ENCODE measurements around the gene RNF207.

RNF207 gene

DNA sequence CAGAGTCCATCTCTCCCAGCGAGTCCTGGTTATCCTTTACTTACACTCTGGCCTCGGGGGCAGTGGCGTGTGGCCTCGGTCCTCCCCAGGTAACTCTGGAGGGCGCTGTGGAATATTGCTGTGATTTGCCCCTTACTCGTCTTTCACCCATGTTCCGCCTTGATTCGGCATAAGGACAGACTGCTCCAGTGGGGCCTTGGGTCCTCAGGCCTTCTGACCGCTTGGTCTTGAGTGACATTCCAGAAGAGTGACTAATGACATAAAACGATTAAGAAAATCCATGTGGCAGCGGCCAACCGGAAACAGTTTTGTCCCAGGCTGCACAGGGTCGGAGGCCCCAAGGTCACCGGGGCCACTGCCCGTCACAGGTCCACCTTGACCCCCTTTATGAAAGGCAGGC lies 18.8 kb downstream of the RNF207 start:
- DNase-seq (ENCODE audit: extremely low read depth in 1 of 2, low read depth in 1 of 2) = no peak

DNA sequence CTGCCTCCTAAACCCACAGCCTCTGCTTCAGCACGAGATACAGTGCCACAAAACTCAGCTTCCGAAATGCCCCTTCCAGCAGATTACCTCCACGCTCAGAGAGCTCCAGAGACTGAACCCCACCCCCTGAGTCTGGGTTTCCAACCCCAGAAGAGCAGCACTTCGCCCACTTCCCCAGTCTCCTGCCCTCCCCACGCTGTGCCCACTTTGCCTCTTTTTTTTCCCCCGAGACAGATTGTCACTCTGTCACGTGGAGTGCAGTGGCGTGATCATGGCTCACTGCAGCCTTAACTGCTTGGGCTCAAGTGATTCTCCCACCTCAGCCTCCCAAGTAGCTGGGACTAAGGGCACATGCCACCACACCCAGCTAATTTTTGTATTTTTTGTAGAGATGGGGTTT lies 19.7 kb downstream of the RNF207 start:
- DNase-seq (ENCODE audit: extremely low read depth in 1 of 2, low read depth in 1 of 2) = no peak

DNA sequence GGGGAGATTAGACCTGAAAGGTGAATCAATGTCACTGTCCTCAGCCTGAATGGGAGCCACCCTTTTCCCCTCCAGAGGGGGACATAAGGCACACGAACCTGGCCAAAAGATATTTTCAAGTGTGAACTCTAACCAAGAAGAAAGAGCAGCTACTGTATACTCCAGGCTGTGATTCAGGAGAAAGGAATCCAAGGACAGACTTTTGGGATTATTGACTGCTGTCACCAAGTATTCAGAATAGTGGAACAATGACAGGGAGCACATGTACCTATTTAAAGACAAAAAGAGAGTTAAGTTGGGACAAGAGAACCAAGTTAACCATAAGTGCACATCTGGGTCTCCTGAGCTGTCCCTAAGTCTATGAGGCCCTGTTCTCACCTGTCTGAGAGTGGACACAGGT lies 27.5 kb downstream of the RNF207 start:
- DNase-seq (ENCODE audit: extremely low read depth in 1 of 2, low read depth in 1 of 2) = no peak

DNA sequence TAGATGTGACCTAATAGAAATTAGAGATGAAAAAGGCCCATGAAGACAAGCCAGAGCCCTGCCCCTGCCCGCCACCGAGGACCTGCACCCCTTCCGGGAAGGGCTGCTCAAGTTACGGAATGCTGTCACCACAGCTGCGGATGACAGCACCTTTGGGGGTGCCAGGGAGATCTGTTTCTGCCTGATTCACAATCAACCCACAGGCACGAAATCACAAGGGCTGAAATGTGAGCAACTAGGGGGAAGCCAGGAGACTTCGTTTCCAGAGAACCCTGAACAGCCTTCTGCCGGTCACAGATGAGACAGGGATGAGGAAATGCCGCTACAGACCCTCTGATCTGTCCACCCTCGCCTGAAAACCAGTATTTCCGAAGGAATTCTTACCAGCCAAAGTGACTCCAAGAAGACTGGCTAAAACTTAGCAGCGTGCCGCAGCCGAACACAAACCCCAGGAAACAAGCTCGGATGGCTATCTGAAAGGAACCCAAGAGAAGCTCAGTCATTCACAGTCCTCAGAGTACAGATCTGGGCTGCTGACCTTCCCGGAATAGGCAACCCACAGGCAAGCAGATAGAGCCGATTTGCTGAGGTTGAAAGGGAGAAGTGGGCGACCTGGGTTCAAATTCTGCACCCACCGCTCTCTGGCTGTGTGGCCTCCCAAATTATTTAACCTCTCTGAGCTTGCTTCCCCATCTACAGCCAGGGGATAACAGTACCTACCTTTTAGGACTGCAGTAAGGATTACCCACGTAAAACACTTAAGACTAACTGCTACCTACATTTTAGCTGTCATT lies 28.8 kb downstream of the RNF207 start:
- no peak for DNase-seq (ENCODE audit: extremely low read depth in 1 of 2, low read depth in 1 of 2)

DNA sequence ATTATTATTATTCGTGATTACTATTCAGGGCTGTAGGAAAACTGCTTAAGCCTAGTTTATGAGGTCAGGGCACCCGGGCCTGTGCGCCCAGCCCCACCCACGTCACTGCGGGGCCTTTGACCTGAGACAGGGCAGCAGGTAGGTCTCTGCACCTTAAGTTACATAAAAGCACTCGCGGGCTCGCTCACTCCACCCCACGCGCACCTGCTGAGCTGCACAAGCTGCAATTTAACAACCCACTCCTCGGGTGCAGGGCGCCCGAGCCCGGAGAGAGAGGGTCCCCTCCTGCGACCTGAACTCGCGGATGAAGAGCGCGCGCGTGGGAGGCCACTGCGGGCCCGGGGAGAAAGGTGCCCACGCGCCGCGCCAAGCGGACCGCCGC lies 29.4 kb downstream of the RNF207 start:
- no peak for DNase-seq (ENCODE audit: extremely low read depth in 1 of 2, low read depth in 1 of 2)

DNA sequence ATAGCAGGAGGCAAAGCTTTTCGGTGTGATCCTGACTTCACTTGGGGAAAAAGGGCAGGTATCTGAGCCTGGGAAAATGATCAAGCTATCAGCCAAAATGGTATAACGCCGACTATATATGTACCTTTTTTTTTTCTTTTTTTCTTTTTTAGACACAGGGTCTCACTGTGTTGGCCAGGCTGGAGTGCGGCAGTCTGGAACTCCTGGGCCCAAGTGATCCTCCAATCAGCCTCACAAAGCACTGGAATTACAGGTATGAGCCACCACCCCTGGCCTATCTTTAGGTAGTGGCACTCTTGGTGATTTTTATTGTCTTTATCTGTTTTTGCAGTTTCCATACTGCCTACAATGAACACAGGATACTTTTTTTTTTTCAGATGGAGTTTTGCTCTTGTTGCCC lies 31.2 kb downstream of the RNF207 start:
- DNase-seq (ENCODE audit: extremely low read depth in 1 of 2, low read depth in 1 of 2) = no peak

DNA sequence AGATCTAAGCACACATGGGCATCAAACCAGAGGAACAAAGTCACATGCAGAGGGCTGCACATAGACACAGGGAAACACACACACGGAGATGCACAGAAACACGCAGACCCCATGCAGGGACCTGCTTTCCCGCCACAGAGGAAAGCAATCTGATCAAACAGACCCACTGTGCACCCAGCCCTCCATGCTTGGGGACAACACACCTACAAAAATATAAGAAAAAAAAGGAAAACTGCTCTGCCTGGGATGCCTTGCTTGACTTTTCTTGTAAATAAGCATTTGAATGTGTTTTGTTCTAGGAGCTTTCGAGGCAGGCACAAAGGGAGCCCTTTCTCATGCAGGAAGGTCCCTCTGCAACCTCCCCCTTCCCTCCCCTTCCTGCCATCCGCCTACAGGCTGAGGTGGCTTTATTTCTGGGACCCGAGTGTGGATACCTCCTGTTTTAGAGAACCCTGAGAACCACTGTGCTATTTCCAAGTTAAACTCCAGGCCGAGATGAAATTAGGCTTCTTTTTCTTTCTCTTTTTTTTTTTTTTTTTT lies 33.4 kb downstream of the RNF207 start:
- DNase-seq (ENCODE audit: extremely low read depth in 1 of 2, low read depth in 1 of 2) = no peak

DNA sequence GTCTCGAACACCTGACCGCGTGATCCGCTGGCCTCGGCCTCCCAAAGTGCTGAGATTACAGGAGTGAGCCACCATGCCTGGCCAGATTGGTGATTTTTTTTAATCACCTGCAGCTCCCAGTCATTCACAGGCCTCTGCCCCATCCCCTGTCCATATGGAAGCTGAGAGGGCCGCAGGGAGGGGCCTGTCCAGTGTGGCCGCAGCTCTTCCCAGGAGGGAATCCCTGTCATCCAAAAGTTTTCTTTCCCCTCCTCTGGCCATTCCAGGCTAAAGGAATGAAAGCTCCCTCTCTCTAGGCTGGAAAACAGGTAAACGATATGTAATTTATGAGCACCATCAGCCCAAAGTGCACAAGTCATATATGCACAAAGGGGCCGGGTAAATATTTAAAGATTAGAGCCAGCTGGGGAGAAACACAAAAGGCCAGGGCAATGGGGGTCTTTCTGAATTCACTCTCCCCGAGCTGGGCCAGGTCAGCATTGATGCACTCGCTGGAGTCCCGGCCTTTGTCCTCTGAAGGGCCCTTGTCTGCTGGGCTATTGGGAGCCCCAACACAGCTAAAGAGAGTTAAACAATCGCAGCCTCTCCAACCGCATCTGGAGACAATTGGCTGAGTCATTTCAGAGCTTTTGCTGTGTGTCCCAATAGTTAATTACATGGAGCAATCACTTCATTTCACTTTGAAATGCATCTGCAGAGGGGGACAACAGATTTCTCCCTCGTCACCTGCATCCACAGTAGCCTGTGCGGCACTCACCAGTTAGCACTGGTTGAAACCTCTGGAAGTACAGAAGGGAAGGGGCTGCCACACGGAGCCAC lies 34.2 kb downstream of the RNF207 start:
- no peak for DNase-seq (ENCODE audit: extremely low read depth in 1 of 2, low read depth in 1 of 2)

DNA sequence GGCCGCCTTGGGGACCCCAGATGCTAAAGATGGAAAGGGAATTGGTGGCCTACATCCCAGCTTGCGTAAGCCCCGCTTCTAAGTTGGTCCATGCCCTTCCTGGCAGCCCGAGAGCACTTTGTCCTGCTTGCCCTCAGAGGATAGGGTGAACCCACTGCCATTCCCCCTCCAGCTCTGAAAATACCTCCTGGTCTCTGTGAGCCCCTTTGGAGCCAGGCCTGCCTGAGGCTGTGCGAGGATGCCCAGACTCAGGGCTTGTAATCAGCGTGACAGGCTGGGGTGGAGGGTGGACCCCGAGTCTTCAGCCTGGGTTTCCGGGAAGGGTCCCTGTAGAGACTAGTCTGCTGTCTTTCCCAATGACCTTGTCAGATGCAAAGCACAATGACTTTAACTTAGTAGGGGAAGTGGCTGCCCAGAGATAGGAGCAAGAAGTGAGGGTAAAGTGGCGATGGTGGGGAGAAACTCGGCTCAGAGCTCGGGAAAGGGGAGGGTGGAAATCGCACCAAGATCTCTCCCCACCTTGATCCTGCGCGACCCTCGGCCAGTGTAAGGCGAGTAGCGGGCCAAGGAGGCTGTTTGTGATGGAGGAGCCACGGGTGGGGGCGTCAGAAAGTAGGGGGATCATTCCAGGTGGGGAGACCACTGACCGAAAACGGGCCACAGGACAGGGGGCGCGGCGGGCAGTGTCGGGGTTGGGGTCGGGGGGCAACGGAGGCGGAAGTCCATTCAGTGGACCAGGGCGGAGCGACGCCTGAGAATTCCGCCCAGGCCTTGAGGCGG lies 35.4 kb downstream of the RNF207 start:
- no peak for DNase-seq (ENCODE audit: extremely low read depth in 1 of 2, low read depth in 1 of 2)

DNA sequence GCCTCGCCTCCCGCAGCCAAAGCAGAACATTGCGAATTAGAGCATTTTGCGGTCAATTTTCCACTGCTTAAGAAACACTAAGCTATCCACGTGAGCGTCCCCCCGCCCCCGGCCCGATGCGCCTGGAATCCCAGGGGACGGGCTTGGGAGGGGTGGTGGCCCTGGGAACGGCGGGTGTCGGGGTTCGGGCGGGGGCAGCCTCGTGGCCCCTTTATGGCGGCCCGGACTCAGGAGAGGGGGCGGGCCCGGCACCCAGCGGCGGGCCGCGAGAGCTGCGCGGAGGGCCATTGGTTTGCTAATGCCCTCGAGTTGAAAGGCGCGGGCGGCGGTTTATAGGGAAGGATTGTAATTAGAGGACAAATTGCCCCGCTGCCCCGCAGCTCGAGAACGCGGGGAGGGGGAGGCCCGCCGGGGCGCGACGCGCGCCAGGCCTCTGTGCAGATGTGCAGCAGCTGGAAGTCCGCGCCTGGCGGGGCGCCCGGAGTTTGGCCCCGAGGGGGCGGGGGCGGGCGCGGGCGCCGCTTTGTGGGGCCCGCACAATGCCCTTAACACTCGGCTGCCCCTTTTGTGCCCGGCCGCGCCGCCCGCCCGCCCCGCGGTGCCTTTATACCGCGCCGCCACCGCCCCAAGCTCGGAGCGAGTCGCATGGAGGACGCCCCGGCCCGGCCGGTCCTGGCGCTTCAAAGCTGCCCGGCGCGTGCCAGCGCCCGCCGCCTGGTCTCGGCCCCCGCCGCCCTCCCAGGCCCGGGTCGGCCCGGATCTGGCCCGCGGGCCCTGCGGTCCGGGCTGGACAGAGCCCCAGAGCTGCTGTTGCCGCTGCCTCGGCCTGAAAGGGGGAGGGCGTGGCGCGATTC lies 36.2 kb downstream of the RNF207 start:
- no peak for DNase-seq (ENCODE audit: extremely low read depth in 1 of 2, low read depth in 1 of 2)

DNA sequence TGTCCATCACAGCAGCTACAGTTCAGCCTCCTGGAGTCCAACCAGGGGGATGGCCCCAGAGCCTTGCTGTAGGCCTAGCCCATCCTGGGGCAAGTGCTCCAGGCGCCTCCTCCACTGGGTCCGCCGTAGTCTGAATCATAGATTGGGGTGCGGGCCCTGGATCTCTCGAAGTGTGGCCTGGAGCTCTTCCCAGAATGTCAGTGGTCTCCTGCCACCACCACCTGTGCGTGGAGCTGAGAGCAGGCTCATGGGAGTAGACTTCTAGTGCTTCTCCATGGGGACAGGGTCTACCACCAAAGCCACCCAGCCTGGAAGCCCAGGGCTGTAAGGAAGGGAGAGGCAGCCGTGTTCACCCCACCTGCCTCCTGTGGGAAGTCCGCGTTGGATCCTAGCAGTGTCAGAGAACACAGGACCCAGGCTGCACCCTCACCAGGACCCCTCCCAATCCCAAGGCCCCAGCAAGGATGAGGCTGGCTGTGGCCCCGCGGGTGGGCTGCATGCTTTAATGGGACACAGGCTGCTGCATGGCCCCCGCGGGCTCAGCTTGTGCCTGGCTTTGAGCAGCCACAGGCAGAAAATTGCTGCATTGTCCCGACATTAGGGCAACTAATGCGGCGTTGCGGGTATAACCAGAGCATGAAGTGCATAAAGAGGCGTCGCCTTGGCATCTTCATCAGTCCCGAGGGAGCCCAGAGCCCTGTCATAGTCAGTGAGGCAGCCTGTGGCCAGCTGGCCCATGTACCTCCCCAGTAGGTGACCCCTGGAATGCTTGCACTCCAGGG lies 37.3 kb downstream of the RNF207 start:
- no peak for DNase-seq (ENCODE audit: extremely low read depth in 1 of 2, low read depth in 1 of 2)

DNA sequence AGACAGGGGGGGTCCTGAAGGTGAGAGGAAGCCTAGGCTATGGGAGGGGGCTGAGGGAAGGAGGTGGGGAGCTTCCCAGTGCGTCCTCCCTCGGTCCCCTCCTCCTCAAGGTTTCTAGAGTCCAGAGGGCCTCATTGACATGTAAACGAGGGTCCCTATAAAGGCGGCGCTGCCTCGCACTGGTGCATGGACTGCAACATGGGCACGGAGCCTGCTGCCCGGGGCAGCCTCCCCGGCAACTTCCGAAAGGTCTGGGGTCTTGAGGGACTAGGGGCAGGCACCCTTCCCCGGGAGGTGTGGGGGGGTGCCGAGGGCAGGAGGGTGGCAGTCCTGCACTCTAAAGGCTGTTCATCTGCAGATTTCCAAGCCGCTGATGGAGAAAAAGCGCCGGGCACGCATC lies 38.1 kb downstream of the RNF207 start, which contains the start of gene HES3:
Gene HES3, plus strand, starts transcription at position 187 of the 400 bp plus-strand sequence. Its CDS starts 187 bp downstream, at position 374.
- no peak for DNase-seq (ENCODE audit: extremely low read depth in 1 of 2, low read depth in 1 of 2)

DNA sequence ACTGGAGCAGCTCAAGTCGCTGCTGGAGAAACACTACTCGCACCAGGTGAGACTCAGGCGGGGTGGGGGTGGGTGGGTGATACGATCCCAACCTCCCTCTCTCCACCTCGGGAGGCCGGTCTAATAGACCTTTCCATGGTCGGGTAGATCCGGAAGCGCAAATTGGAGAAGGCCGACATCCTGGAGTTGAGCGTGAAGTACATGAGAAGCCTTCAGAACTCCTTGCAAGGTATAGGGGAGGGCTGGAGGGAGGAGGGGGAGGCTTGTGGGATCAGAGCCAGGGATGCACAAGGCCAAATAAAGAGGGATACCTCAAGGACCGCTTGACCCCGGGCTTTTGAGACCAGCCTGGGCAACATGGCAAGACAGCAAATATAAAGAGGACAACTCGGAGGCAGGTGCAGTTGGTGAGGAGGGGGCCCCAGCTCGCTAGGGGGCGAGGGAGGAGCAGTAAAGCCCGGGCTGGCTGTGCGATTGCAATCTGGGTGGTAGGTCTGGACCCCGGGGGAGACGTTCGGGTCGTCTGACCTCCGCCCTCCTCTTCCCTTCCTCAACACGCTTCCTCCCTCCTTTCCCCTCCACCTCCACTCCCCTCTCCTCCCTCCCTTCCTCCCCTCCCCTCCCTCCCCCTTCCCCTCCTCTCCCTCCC lies 38.6 kb downstream of the RNF207 start:
- no peak for DNase-seq (ENCODE audit: extremely low read depth in 1 of 2, low read depth in 1 of 2)

DNA sequence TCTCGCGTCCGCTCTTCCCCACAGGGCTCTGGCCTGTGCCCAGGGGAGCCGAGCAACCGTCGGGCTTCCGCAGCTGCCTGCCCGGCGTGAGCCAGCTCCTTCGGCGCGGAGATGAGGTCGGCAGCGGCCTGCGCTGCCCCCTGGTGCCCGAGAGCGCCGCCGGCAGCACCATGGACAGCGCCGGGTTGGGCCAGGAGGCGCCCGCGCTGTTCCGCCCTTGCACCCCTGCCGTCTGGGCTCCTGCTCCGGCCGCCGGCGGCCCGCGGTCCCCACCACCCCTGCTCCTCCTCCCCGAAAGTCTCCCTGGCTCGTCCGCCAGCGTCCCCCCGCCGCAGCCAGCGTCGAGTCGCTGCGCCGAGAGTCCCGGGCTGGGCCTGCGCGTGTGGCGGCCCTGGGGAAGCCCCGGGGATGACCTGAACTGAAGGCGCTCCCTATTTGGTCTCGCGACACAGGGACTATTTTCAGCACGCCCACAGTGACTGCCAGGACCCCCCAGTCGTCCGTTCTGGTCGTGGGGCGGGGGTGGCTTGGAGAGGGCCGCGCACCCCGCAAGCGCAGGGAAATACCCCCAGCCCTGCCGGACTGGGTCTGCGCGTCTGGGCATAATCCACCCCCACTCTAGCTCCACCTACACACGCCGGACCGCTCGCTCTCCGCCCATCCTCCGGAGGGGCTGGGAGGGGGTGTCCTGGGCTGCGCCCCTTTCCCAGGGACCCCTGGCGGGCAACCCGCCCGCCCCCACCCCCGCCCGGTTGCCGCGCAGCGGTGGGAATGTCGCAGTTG lies 39.4 kb downstream of the RNF207 start:
- DNase-seq (ENCODE audit: extremely low read depth in 1 of 2, low read depth in 1 of 2) = peak; percentile 51 to 62

DNA sequence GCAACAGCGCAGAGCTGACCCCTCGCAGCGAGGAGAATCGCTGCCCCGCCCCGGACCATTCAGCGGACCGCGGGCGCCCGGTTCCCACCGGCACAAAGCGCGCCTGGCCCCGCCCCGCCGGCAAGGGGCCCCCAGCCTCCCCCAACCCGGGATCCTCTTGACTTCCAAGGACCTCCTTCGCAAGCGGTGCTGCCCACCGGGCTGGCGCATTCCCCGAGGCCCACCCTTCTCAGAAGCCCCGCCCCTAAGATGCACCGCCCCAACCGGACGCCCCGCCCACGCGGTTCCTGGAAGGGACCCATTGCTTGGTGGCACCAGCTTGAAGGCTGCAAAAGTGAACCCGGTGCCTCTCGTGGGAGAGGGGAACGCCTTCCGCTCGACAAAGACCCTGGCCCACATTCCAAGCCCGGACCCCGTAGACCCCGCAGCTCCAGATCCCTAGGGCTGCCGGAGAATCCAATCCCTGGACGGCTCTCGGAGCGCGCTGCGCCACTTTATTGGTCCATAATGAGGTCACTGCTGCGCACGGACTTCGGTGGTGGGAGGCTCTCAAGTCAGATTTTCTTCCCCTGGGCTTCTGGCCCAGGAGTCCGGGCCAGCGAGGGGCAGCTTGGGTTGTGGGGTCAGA lies 40.1 kb downstream of the RNF207 start:
- DNase-seq (ENCODE audit: extremely low read depth in 1 of 2, low read depth in 1 of 2) = peak in 1 of 2 donors; percentile 51

DNA sequence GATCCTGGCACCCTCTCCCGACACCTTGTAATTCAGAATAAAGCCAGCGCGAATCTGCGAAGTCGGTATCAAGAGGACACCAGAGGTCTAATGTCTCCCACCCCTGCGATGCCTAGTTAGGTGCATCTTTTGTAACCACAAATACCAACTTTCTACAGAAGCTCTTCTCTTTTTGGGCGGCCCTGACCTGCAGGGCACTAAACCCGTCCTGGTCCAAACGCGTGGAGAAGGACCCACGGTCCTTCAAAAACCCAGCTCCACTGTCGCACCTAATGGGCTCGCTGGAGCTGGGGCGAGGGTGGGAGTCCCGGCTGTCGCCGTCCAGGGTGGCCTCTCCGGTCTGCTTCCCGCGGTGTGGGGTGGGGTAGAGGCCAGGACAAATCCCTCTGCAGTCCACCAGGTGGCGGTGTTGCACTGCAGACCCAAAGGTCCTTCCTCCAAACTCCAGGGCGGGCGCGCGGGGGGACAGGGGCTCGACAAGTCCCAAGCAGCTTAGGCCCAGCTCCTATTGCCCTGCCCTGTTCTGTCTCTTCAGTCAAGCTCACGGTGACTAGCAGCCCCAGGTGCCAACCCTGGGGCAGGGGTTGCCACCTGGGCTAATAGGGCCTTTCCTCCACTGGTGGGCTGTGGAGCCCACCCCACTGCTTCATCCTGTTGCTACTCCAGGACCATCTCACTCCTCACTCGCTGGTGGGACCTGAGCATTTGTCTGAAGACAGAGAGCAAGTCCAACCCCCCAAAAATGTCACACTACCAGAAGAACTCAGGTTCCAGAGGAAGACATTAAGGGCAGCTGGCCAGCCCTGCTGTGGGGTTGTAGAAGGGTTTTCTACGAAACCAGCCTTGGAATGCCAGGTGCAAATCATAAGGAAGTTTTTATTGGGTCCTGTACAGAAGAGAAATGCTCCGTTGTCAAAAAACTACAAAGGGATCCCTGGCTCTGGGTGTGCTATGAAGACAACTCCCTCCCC lies 40.9 kb downstream of the RNF207 start:
- peak; percentile 63 to 64 for DNase-seq (ENCODE audit: extremely low read depth in 1 of 2, low read depth in 1 of 2)

Measured in stimulated activated CD8-positive, alpha-beta memory T cell treated with anti-CD3 and anti-CD28 coated beads, Interleukin-7, amount 100 ng/mL, for 48 hours (primary cell).